ENCODE measurements around the gene HDAC5. TPM values are rescaled to one million over a fixed set of nuclear protein-coding genes. Genes with fewer than 3 reads are reported as not detected.

Gene HDAC5
- total and polyA plus RNA-seq, 2 donors from 2014 or later: 25.3 to 35.6 TPM

DNA sequence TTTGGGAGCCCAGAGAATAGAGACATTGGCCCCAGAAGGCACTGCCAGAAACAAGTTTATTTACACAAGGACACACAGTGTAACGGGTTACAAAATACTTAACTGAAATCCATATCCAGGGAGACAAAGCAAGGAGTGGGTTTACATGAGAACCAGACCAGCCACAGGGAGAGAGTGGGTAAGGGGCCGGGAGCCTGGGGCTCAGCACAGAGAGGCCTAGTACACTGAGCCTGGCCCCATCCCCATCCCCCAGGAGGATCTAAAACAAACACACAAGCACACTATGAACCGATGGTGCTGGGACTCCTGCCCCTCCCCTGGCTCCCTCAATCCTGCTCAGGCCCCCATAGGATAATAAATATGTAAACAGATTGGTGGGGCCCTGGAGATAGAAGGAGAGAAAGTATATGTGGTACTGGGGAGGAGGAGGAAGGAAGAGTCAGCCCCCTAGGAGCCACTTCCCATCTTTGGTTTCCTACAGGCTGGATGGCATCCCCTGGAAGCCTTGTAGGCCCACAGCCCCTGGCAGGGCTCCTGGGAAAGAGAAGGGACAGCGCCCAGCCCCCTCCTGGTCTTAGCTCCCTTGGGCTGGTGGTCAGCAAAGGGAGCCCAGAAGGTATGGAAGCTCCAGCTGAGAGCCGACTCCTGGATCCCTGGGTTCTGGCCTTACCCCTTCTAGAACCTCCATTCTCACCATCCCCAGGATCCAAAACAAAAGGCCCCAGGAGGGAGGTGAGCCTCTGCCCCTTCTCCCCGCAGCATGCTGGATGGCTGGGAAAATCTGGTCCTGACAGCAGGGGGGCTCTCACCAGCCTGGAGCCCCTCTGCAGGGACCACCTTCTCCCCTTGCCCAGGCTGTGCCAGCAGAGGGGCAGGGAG lies 46.5 kb downstream of the HDAC5 start:
- no peak overlapping the region for H3K27ac ChIP-seq (ENCODE audit: low read depth in 2 of 2, low read length in 2 of 2)

DNA sequence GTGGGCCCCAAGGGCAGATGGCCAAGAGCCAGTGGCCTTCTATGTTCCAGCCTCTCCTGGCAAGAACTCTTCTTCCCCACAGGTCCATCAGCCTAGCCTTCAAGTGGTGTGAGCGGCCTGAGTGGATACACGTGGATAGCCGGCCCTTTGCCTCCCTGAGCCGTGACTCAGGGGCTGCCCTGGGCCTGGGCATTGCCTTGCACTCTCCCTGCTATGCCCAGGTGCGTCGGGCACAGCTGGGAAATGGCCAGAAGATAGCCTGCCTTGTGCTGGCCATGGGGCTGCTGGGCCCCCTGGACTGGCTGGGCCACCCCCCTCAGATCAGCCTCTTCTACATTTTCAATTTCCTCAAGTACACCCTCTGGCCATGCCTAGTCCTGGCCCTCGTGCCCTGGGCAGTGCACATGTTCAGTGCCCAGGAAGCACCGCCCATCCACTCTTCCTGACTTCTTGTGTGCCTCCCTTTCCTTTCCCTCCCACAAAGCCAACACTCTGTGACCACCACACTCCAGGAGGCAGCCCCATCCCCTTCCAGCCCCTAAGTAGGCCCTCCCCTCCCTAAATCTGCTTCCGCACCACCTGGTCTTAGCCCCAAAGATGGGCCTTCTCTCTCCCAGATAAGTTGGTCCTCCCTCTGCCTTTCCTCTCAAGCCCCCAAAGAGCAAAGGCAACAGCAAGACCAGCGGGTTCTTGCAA lies 47.7 kb downstream of the HDAC5 start:
- Histone ChIP-seq H3K4me1 (ENCODE audit: control insufficient read depth in 2 of 3, insufficient read depth in 2 of 3, low read depth in 1 of 3, low read length in 3 of 3) (peaks cover 2 to 9% (median 9%) of the 10 kb centered on the region in 3 donors), H3K4me3 (ENCODE audit: low read length in 3 of 3) (no peak overlapping the region), H3K27ac (ENCODE audit: low read depth in 2 of 2, low read length in 2 of 2) (no peak overlapping the region), H3K36me3 (ENCODE audit: control insufficient read depth in 2 of 3, insufficient read depth in 3 of 3, low read length in 3 of 3) (peaks cover 0 to 42% (median 12%) of the 10 kb centered on the region in 3 donors), H3K9ac (ENCODE audit: low read length in 3 of 3) (no peak overlapping the region), H3K27me3 (ENCODE audit: control insufficient read depth, insufficient read depth, low read length) (no peaks in the 10 kb centered on the region), H3K9me3 (ENCODE audit: control insufficient read depth in 2 of 3, insufficient read depth in 1 of 3, low read length in 3 of 3) (no peaks in the 10 kb centered on the region)
- intact Hi-C loops (cut with DNase I): no loop called here
- DNase-seq (peak in 1 of 5 donors; percentile 63), FAIRE-seq (no peak)
- TF ChIP-seq CTCF (IDR thresholded peaks at IDR 0.05; ENCODE audit: borderline replicate concordance, extremely low read depth, insufficient read depth): no peak

More for the DNA sequence above, 46.5 kb downstream of the HDAC5 start:
- no peaks in the 10 kb centered on the region for H3K9me3 ChIP-seq (ENCODE audit: control insufficient read depth in 2 of 3, insufficient read depth in 1 of 3, low read length in 3 of 3)
- H3K4me1 ChIP-seq (ENCODE audit: control insufficient read depth in 2 of 3, insufficient read depth in 2 of 3, low read depth in 1 of 3, low read length in 3 of 3): peaks cover under 1% of the 10 kb centered on the region in 3 donors
- no peak for TF ChIP-seq CTCF (IDR thresholded peaks at IDR 0.05; ENCODE audit: borderline replicate concordance, extremely low read depth, insufficient read depth)
- FAIRE-seq (no peak), DNase-seq (peak in 1 of 5 donors; percentile 66)
- intact Hi-C loops (cut with DNase I): no loop called here
- H3K9ac ChIP-seq (ENCODE audit: low read length in 3 of 3): no peak overlapping the region
- peaks cover 0 to 47% (median 13%) of the 10 kb centered on the region in 3 donors for H3K36me3 ChIP-seq (ENCODE audit: control insufficient read depth in 2 of 3, insufficient read depth in 3 of 3, low read length in 3 of 3)
- H3K4me3 ChIP-seq (ENCODE audit: low read length in 3 of 3): no peak overlapping the region
- no peaks in the 10 kb centered on the region for H3K27me3 ChIP-seq (ENCODE audit: control insufficient read depth, insufficient read depth, low read length)

DNA sequence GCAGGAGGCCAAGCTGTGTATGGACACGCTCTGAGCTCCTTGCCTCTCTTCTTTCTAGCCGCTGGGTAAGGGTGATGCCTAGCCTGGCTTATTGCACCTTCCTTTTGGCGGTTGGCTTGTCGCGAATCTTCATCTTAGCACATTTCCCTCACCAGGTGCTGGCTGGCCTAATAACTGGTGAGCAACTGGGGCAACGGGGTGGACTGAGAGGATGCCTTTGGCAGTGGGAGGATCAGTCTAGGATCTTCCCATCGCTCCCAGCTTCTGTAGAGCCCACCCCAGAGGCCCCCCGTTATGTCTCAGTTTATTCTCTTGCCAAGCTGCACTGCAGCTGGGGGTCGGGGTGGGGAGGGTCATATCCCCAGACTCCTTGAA lies 48.5 kb downstream of the HDAC5 start:
- Histone ChIP-seq H3K4me3 (ENCODE audit: low read length in 3 of 3) (no peak overlapping the region), H3K9me3 (ENCODE audit: control insufficient read depth in 2 of 3, insufficient read depth in 1 of 3, low read length in 3 of 3) (no peaks in the 10 kb centered on the region), H3K36me3 (ENCODE audit: control insufficient read depth in 2 of 3, insufficient read depth in 3 of 3, low read length in 3 of 3) (peaks cover 0 to 34% (median 9%) of the 10 kb centered on the region in 3 donors), H3K27me3 (ENCODE audit: control insufficient read depth, insufficient read depth, low read length) (no peaks in the 10 kb centered on the region), H3K27ac (ENCODE audit: low read depth in 2 of 2, low read length in 2 of 2) (no peak overlapping the region), H3K4me1 (ENCODE audit: control insufficient read depth in 2 of 3, insufficient read depth in 2 of 3, low read depth in 1 of 3, low read length in 3 of 3) (peaks cover 2 to 12% (median 9%) of the 10 kb centered on the region in 3 donors), H3K9ac (ENCODE audit: low read length in 3 of 3) (no peak overlapping the region)
- DNase-seq (peak in 1 of 5 donors; percentile 22), FAIRE-seq (no peak)
- intact Hi-C loops (cut with DNase I): no loop called here
- TF ChIP-seq CTCF (IDR thresholded peaks at IDR 0.05; ENCODE audit: borderline replicate concordance, extremely low read depth, insufficient read depth): no peak

All from kidney (tissue), 14 donors.